Uterus (tissue), 2 donors: ENCODE data around the gene ACSBG1.

Experiments used
- CTCF ChIP-seq, 4 experiments: fragments of 200-600 bp in 2 of 4; fragments of 450-650 bp in 2 of 4; sonication (generic) in 2 of 4; IDR thresholded peaks; one replicate each; pipeline ENCODE4 v1.5.1; 2016 to 2019; ENCODE audit warnings: antibody characterized with exemption in 4 of 4, mild to moderate bottlenecking in 2 of 4, moderate library complexity in 1 of 4
- POLR2A ChIP-seq, 2 donors: fragments of 450-650 bp; IDR thresholded peaks; one replicate each; pipeline ENCODE4 v1.6.1; 2016; ENCODE audit warnings: antibody characterized with exemption in 2 of 2, mild to moderate bottlenecking in 1 of 2, moderate library complexity in 1 of 2

- TF ChIP-seq CTCF (IDR thresholded peaks at IDR 0.05) (no peak), POLR2A (IDR thresholded peaks at IDR 0.05) (no peak)
Observed at GRCh38 chr15:78261062-78261461, 26.7 kb upstream of the ACSBG1 start.
